ENCODE results near the gene CSH2.
"Not testable (repeated sequence)": the region's sequence is repeated elsewhere in the genome, so short reads cannot be mapped to it uniquely, and the experiment has no call there.

GRCh38 chr17:63870292-63870665, 3.2 kb downstream of the CSH2 start:
- TF ChIP-seq CTCF, POLR2AphosphoS5 (IDR thresholded peaks at IDR 0.05): not testable (repeated sequence)

All from prostate gland (tissue), 2 donors.